GM19099 (cell line): ENCODE data around the gene ACBD6.

Experiments used
- POLR2A ChIP-seq: IDR thresholded peaks from 3 replicates; pipeline ENCODE4 v1.6.1; 2011; ENCODE audit warnings: low read depth; ENCODE audit not compliant: insufficient read length; ENCODE audit errors: extremely low read depth

The ACBD6 gene

DNA sequence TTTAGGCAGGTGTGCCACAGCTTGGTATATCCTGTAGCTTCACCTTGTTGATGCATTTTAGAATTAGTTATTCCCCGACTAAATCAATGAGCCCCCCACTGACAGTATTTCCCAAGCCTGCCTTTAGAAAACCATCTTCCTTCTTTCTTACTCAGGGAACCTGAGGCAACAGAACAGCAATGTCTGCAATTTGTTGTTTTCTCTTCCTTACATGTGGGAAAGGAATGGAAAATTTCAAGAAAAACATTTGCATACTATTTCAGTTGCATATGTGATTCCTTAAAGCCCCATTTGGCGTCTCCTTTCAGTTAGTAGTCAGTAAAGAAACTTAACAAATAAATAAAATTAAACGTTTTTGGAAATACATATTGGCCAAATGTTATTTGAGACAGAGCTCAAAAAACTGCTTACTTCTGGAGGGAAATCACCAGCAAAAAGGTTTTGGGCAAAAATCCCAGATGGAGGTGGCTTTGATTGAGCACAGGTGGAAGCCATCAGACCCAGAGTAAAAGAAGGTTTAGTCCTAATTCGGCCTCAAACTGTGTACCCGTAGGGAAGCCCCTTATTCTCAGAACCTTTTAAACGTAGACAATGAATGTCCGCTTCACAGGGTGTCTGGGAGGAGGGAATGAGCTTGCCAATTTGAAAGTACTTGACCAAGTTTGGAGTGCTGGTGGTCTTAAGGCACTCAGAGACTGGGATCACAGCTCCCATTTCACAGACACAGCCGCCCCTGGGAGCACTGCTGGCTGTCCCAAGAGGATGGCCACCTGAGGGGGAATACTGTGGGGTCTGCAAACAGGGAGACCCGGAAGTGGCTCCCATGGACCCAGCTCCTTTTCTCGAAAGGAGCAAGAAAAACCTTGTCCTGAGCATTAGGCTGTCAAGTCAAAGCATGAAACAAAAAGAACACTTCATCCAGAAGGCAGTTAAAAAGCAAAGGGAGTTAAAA lies 263.0 kb downstream of the ACBD6 start:
- no peak for TF ChIP-seq POLR2A

- TF ChIP-seq POLR2A, result no peak
Observed at GRCh38 chr1:180238675-180239074, 263.7 kb downstream of the ACBD6 start.
